Neuron (in vitro differentiated cells): ENCODE data around the gene TP53RK.
"Not testable (repeated sequence)": the region's sequence is repeated elsewhere in the genome, so short reads cannot be mapped to it uniquely, and the experiment has no call there.

Source experiments
- H2AFZ ChIP-seq: one replicate; pipeline ENCODE4 v1.6.1; 2013; ENCODE audit warnings: low read depth, mild to moderate bottlenecking, inconsistent platforms, low read length, moderate library complexity
- H3K27me3 ChIP-seq: one replicate; pipeline ENCODE4 v1.6.1; 2013; ENCODE audit warnings: low read length; ENCODE audit not compliant: insufficient read depth
- H3K36me3 ChIP-seq: one replicate; pipeline ENCODE4 v1.6.1; 2013; ENCODE audit warnings: low read length; ENCODE audit not compliant: insufficient read depth
- H3K4me1 ChIP-seq: one replicate; pipeline ENCODE4 v1.6.1; 2013; ENCODE audit warnings: low read length; ENCODE audit not compliant: insufficient read depth
- H3K4me3 ChIP-seq: 2 replicates; pipeline ENCODE4 v1.5.1; 2013; ENCODE audit warnings: mild to moderate bottlenecking, low read length, moderate library complexity
- H3K9me3 ChIP-seq: one replicate; pipeline ENCODE4 v1.6.1; 2013; ENCODE audit warnings: low read length

TP53RK gene

GRCh38 chr20:46688151-46689081 lies 828 bp downstream of the TP53RK start:
- Histone ChIP-seq H2AFZ (peak overlapping the region; percentile 51), H3K4me1 (peaks cover 22% of the 10 kb centered on the region), H3K9me3 (no peaks in the 10 kb centered on the region), H3K36me3 (peaks cover 6% of the 10 kb centered on the region), H3K27me3 (no peaks in the 10 kb centered on the region), H3K4me3 (peak overlapping the region; percentile 95)

- H3K9me3 ChIP-seq, result no peaks in the 10 kb centered on the region
- H3K4me1 ChIP-seq, result peaks cover 26% of the 10 kb centered on the region
- H3K36me3 ChIP-seq, result peaks cover 16% of the 10 kb centered on the region
- H3K27me3 ChIP-seq, result no peaks in the 10 kb centered on the region
- H3K4me3 ChIP-seq, result no peak overlapping the region
- H2AFZ ChIP-seq, result no peak overlapping the region
These were observed 5.1 kb downstream of the TP53RK start for GRCh38 chr20:46683939-46684750.

GRCh38 chr20:46683668-46683938 lies 5.6 kb downstream of the TP53RK start:
- peaks cover 16% of the 10 kb centered on the region for H3K36me3 ChIP-seq
- no peak overlapping the region for H2AFZ ChIP-seq
- H3K9me3 ChIP-seq, result no peaks in the 10 kb centered on the region
- peaks cover 26% of the 10 kb centered on the region for H3K4me1 ChIP-seq
- H3K4me3 ChIP-seq, result no peak overlapping the region
- no peaks in the 10 kb centered on the region for H3K27me3 ChIP-seq

DNA sequence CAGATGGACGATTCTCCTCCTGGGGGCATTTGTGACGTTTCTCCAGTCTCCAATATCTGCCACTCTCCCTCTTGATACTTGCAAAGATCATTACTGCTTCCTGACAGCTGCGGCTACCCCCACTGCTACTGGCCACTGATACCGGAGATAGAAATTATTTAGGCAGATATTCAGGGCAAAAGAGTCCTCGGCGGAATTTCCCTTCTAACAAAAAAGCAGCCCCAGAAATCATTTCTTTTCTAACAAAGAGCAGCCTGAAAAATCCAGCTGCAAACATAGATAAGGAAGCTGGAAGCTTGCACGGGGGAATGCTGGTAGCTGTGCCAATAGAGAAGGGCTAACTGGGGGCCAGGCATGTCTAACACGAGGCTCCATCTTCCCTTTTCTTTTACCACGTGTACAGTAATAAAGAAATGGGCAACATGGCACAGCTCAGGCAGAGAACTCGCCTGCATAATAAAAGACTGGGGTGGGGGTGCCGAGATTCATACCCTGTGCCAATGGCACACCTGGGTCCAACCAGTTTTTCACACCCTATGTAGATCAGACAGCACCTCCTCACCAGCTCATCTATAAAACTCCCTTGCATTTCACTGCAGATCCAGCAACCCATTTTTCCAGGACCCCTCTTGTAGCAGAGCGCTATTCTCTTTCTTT lies 6.1 kb downstream of the TP53RK start:
- Histone ChIP-seq H2AFZ (no peak overlapping the region), H3K27me3 (no peaks in the 10 kb centered on the region), H3K4me3 (no peak overlapping the region), H3K4me1 (peaks cover 22% of the 10 kb centered on the region), H3K36me3 (peaks cover 16% of the 10 kb centered on the region), H3K9me3 (no peaks in the 10 kb centered on the region)

DNA sequence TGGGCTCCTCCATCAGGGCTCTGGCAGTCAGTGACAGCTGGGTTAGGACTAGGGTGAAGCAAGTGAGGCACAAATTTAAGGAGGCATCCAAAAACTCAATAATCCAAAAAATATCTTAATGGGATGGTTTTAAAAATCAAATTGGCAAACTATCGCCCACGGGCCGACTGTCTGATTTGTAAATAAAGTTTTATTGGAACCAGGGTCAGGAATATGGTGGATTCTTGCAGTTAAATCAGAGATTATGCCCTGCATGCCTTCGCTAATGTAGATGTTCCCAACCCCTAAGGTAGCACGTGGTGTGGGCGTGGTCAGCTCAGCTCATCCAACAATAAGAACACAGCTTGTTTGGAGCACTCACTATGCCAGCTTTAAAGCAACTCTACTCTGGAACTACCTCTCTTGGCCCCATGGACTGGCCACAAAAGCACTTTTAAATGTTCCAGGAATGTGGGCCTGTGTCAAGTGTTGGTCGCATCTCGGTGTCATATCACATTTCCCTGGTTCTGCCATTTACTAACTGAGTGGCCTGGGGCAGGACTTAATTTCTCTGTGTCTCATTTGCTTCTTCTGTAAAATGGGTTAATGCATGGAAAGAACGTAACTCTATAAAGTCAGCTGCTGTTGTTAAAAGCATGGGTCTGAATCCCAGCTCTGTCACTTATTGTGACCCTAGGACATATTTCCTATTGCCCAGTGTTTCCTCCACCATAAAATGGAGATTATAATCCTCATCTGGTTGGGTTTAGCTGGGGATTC lies 7.0 kb downstream of the TP53RK start:
- H3K36me3 ChIP-seq, result peaks cover 16% of the 10 kb centered on the region
- H3K9me3 ChIP-seq, result no peaks in the 10 kb centered on the region
- H3K4me1 ChIP-seq, result peaks cover 16% of the 10 kb centered on the region
- no peak overlapping the region for H2AFZ ChIP-seq
- no peak overlapping the region for H3K4me3 ChIP-seq
- no peaks in the 10 kb centered on the region for H3K27me3 ChIP-seq

- Histone ChIP-seq H2AFZ (no peak overlapping the region), H3K4me3 (no peak overlapping the region), H3K36me3 (peaks cover 16% of the 10 kb centered on the region), H3K4me1 (peaks cover 16% of the 10 kb centered on the region), H3K9me3 (no peaks in the 10 kb centered on the region), H3K27me3 (no peaks in the 10 kb centered on the region)
These were observed 8.0 kb downstream of the TP53RK start for GRCh38 chr20:46681032-46681854.

GRCh38 chr20:46680684-46681031 lies 8.6 kb downstream of the TP53RK start:
- peaks cover 16% of the 10 kb centered on the region for H3K4me1 ChIP-seq

GRCh38 chr20:46678516-46678915 lies 10.7 kb downstream of the TP53RK start:
- Histone ChIP-seq H3K27me3 (no peaks in the 10 kb centered on the region), H3K36me3 (peaks cover 10% of the 10 kb centered on the region), H3K9me3 (no peaks in the 10 kb centered on the region), H2AFZ (no peak overlapping the region), H3K4me3 (no peak overlapping the region), H3K4me1 (peaks cover 16% of the 10 kb centered on the region)

More at GRCh38 chr20:46680684-46681031, 8.6 kb downstream of the TP53RK start:
- Histone ChIP-seq H2AFZ (no peak overlapping the region), H3K4me3 (no peak overlapping the region), H3K27me3 (no peaks in the 10 kb centered on the region), H3K36me3 (peaks cover 13% of the 10 kb centered on the region), H3K9me3 (no peaks in the 10 kb centered on the region)

DNA sequence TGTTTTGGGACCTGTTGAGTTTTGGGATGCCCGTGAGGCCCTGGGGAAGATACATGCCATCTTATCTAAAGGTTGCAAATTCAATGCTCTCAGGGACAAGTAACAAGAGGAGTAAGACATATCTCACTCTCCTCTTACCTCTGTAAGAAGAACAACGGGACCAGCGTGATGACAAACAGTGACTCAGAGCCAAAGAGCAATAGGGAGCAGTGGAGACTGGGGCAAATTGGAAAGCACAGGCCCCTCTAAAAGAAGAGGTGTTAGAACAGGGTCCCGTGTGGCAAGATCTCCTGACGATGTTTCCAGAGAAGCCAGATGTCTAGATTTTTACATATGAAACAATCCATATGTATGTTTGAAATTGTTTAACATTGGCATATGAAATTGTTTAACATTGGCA lies 11.6 kb downstream of the TP53RK start:
- Histone ChIP-seq H3K4me3 (no peak overlapping the region), H3K9me3 (no peaks in the 10 kb centered on the region), H2AFZ (no peak overlapping the region), H3K27me3 (no peaks in the 10 kb centered on the region), H3K4me1 (peaks cover 8% of the 10 kb centered on the region), H3K36me3 (peaks cover 10% of the 10 kb centered on the region)

- not testable (repeated sequence) for H3K4me3 ChIP-seq, H3K36me3 ChIP-seq, H2AFZ ChIP-seq, H3K9me3 ChIP-seq, H3K4me1 ChIP-seq, H3K27me3 ChIP-seq
These were observed 12.5 kb downstream of the TP53RK start for GRCh38 chr20:46676649-46677316.

GRCh38 chr20:46674253-46675083 lies 14.8 kb downstream of the TP53RK start:
- Histone ChIP-seq H2AFZ (no peak overlapping the region), H3K9me3 (peaks cover 6% of the 10 kb centered on the region), H3K36me3 (no peaks in the 10 kb centered on the region), H3K4me1 (peaks cover 8% of the 10 kb centered on the region), H3K27me3 (no peaks in the 10 kb centered on the region), H3K4me3 (no peak overlapping the region)
